Stomach (tissue), 4 donors: Measurements from ENCODE around the gene CHRND.

Source experiments
- CTCF ChIP-seq, 7 experiments: fragments of 450-650 bp in 4 of 7; fragments of 200-600 bp in 3 of 7; sonication (generic) in 3 of 7; IDR thresholded peaks; one replicate each; pipeline ENCODE4 v1.5.1; 2016 to 2019; ENCODE audit warnings: antibody characterized with exemption in 7 of 7, control low read depth in 2 of 7, mild to moderate bottlenecking in 1 of 7
- EP300 ChIP-seq: sonication (generic); formaldehyde crosslinking; IDR thresholded peaks from one replicate; pipeline ENCODE4 v1.6.1; 2017; ENCODE audit warnings: antibody characterized with exemption
- POLR2AphosphoS5 ChIP-seq, 3 donors: sonication (generic); formaldehyde crosslinking; IDR thresholded peaks; one replicate each; pipeline ENCODE4 v1.6.1; 2016; ENCODE audit warnings: antibody characterized with exemption in 3 of 3

- no peak for TF ChIP-seq CTCF (IDR thresholded peaks at IDR 0.05)
- no peak for TF ChIP-seq POLR2AphosphoS5 (IDR thresholded peaks at IDR 0.05)
- TF ChIP-seq EP300, result no peak
These were observed 52.7 kb downstream of the CHRND start for GRCh38 chr2:232578626-232579025.
